ENCODE results near the gene MXD4. TPM values are rescaled to one million over a fixed set of nuclear protein-coding genes. Genes with fewer than 3 reads are reported as not detected.
A peak's percentile ranks its signal among the peaks of the same experiment; 100 is the strongest.

MXD4 gene
- total RNA-seq, 1 donor from 2014 or later: 36.7 TPM

DNA sequence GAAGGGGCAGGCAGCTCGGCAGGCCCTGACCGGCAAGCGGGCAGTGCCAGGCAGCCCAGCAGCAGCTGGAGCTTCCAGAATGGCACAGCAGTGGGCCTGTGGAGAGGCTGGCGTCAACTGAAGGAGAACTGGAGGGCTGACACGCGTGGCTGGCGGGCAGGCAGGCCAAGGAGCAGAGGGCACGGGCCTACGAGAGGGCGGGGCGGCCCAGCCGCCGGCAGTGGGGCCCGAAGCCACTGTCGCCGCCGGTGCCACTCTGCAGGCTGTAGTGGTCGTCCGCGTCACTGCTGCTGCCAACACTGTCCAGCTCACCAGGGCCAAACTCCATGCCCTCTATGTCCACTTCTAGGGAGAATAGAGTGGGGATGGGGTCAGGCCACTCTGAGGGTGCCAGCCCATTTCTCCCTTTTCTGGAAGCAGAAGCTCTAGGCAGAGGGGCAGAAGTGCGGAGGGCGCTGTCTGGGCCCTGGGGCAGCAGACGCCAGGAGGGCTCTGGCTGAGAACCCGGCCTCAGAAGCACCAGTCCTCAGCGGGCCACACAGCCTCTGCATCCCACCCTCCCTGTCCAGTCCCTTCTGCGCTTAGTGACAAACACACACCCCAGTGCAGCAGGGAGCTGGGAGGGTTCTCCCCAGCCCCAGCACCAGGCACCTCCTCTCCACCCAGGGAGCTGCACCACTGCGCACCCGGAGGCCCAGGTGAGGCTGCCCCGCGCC, 11.4 kb downstream of the MXD4 start:
- peaks cover 45% of the 10 kb centered on the region for H3K36me3 Mint-ChIP-seq (ENCODE audit: low read depth)
- no peaks in the 10 kb centered on the region for H3K9me3 Mint-ChIP-seq
- DNase-seq (no peak), ATAC-seq (ENCODE audit: low read depth) (no peak)
- H3K4me3 Mint-ChIP-seq: no peak overlapping the region
- POLR2A ChIA-PET: interaction anchor here (0.7 kb wide), 1 partner anchor 40 kb away, joined by 3 read pairs; no protein-coding TSS in a partner anchor
- CTCF ChIA-PET: no interaction called here
- no peak overlapping the region for H3K27ac Mint-ChIP-seq
- intact Hi-C loops (cut with micrococcal nuclease): no loop called here
- H3K27me3 Mint-ChIP-seq: no peaks in the 10 kb centered on the region
- H3K4me1 Mint-ChIP-seq: no peaks in the 10 kb centered on the region
- TF ChIP-seq, protein P1, sequence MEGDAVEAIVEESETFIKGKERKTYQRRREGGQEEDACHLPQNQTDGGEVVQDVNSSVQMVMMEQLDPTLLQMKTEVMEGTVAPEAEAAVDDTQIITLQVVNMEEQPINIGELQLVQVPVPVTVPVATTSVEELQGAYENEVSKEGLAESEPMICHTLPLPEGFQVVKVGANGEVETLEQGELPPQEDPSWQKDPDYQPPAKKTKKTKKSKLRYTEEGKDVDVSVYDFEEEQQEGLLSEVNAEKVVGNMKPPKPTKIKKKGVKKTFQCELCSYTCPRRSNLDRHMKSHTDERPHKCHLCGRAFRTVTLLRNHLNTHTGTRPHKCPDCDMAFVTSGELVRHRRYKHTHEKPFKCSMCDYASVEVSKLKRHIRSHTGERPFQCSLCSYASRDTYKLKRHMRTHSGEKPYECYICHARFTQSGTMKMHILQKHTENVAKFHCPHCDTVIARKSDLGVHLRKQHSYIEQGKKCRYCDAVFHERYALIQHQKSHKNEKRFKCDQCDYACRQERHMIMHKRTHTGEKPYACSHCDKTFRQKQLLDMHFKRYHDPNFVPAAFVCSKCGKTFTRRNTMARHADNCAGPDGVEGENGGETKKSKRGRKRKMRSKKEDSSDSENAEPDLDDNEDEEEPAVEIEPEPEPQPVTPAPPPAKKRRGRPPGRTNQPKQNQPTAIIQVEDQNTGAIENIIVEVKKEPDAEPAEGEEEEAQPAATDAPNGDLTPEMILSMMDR (IDR thresholded peaks at IDR 0.05): no peak

DNA sequence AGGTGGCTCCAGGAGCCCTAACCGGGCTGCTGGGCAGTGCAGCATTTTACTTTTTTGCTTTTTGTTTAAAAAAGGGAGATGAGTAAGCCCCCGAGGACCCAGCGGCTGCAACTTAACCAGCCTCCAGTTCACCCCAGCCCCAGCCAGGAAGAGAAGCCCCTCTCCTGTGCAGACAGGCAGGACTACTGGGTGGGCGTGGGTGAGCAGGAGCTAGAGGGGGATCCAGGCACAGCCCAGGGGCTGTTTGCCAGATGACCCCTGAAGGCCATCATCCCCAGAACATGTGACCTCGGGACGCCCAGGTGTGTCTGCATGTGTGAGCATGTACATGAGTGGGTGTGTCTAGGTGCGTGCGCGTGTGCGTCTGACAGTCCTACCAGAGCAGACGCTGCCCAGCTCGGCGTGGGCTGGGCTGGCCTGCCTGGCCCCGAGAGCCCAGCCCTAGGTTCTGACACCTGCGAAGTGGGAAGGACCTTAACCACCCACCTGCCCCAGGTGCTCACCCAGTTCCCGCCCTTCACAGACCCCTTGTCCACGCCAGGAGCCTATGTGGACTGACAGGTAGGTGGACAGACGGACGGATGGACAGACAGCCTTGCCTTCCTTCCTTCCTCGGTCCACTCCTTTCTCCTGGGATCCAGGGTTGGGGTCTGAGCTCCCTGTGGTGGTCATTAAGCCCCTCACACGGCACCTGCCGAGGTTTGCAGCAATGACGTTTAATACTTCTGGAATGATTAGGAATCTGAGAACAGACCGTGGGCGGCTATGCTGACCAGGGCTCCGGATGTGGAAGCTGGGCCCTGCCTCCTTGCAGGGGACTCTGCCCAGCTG, 12.2 kb downstream of the MXD4 start:
- ChIA-PET CTCF (no interaction called here), POLR2A (interaction anchor here (1.0 kb wide), 1 partner anchor 169 kb away, joined by 3 read pairs; the partner anchor contains the start of genes CFAP99 and ZFYVE28)
- intact Hi-C loops (cut with micrococcal nuclease): loop anchor here (10.0 kb wide), 4 partner anchors 245 to 715 kb away; partner anchors contain the start of genes GRK4, NELFA and NOP14
- ATAC-seq (ENCODE audit: low read depth) (no peak), DNase-seq (no peak)
- TF ChIP-seq, protein P1 (IDR thresholded peaks at IDR 0.05): no peak
- H3K4me3 Mint-ChIP-seq: no peak overlapping the region
- no peaks in the 10 kb centered on the region for H3K9me3 Mint-ChIP-seq
- H3K27me3 Mint-ChIP-seq: no peaks in the 10 kb centered on the region
- peaks cover 39% of the 10 kb centered on the region for H3K36me3 Mint-ChIP-seq (ENCODE audit: low read depth)
- no peaks in the 10 kb centered on the region for H3K4me1 Mint-ChIP-seq
- H3K27ac Mint-ChIP-seq: no peak overlapping the region

DNA sequence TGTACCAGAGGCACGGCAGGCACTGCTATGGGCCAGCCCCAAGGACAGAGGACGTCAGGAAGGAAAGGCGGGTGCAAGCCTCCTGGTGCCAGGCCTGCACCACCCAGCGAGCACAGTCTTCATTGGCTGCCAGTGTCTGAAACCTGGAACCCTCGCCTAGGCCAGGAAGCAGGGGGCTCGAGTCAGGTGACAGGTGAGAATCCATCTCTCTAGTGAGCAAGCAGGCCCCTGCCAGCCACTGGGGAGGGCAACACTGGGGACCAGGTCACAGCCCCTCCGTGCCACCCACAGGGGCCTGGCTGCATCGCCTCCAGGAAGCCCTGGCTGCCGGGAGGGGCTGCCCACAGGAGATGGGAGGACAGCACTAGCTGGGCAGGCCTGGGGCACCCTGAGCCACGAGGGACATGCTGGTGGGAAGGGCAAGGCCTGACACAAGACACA, 13.1 kb downstream of the MXD4 start:
- ATAC-seq (ENCODE audit: low read depth) (no peak), DNase-seq (peak; percentile 9)
- H3K4me3 Mint-ChIP-seq: no peak overlapping the region
- H3K9me3 Mint-ChIP-seq: no peaks in the 10 kb centered on the region
- intact Hi-C loops (cut with micrococcal nuclease): loop anchor here (10.0 kb wide), 4 partner anchors 244 to 716 kb away; partner anchors contain the start of genes GRK4, NELFA and NOP14
- ChIA-PET POLR2A (interaction anchor here (1.0 kb wide), 1 partner anchor 170 kb away, joined by 3 read pairs; the partner anchor contains the start of genes CFAP99 and ZFYVE28), CTCF (no interaction called here)
- H3K36me3 Mint-ChIP-seq (ENCODE audit: low read depth): peaks cover 30% of the 10 kb centered on the region
- TF ChIP-seq, protein P1 (IDR thresholded peaks at IDR 0.05): no peak
- H3K27ac Mint-ChIP-seq: no peak overlapping the region
- H3K4me1 Mint-ChIP-seq: peaks cover 6% of the 10 kb centered on the region
- H3K27me3 Mint-ChIP-seq: no peaks in the 10 kb centered on the region

DNA sequence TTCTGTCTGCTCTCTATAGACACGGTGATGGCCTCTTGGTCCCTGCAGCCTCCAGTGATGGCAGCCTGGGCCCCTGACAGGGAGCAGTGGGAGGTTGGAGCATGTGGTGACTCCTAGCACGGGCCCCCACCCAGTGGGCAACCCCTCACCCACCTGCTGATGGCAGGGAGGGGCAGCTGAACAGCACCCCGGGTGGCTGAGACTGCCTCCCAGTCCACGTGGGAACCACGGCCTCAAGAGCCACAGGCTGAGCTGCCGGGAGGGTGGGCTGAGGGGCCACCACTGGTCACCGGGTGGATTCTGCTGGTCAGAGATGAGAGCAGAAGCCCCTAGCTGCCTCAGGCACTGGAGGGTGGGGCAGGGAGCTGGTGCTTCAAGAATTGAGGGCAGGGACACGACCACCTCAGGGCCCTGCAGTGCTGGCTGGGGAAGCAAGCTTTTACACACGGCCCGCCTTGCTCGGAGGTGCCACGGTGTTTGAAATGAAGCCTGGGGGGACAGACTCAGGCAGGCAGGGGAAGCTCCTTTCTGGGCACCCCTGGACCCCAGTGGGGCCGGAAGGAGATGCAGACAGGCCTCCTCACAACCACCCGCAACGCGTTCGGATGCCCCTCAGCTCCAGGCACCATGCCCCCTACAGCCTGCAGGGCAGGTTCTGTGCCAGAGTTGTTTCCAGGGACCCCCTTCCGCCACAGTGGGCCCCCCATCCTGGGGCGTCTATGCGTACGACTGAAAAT, 13.7 kb downstream of the MXD4 start:
- ChIA-PET POLR2A (interaction anchor here (1.0 kb wide), 1 partner anchor 171 kb away, joined by 3 read pairs; the partner anchor contains the start of genes CFAP99 and ZFYVE28), CTCF (no interaction called here)
- no peaks in the 10 kb centered on the region for H3K9me3 Mint-ChIP-seq
- no peak for ATAC-seq (ENCODE audit: low read depth)
- no peaks in the 10 kb centered on the region for H3K27me3 Mint-ChIP-seq
- peaks cover 28% of the 10 kb centered on the region for H3K36me3 Mint-ChIP-seq (ENCODE audit: low read depth)
- TF ChIP-seq, protein P1 (IDR thresholded peaks at IDR 0.05): no peak
- H3K4me3 Mint-ChIP-seq: no peak overlapping the region
- intact Hi-C loops (cut with micrococcal nuclease): loop anchor here (10.0 kb wide), 4 partner anchors 243 to 717 kb away; partner anchors contain the start of genes GRK4, NELFA and NOP14
- H3K27ac Mint-ChIP-seq: no peak overlapping the region
- DNase-seq: peak; percentile 12
- peaks cover 13% of the 10 kb centered on the region for H3K4me1 Mint-ChIP-seq

Measured in activated B cell treated with CpG ODN at 0.5 μM for 24 hours (primary cell).